Pancreas (tissue), 10 donors: ENCODE results near the gene LITAFD. TPM values are rescaled to one million over a fixed set of nuclear protein-coding genes. Genes with fewer than 3 reads are reported as not detected.

ENCODE experiments used
- ATAC-seq, 4 donors: fragments of 200-7000 bp; cut with Tn5 transposase; one replicate each; pipeline versions ENCODE4 v1.8.0 to v1.9.1; 2020; ENCODE audit warnings: mild to moderate bottlenecking in 4 of 4, moderate library complexity in 4 of 4
- DNase-seq, 6 donors: peaks; one replicate each; pipeline ENCODE4 v3.0.0-alpha.2; 2020
- FAIRE-seq: peaks from 2 replicates; lab custom pipeline; 2012; peaks lifted over from hg19 to GRCh38; lab: Jason Lieb, UNC
- H3K27ac ChIP-seq, 4 donors: fragments of 200-600 bp; sonication (generic); 1 replicate in 3 of 4; 2 replicates in 1 of 4; pipeline versions ENCODE4 v1.5.0 to v1.8.0; 2020
- H3K27me3 ChIP-seq, 4 donors: fragments of 200-600 bp; one replicate each; pipeline ENCODE4 v1.8.0; 2021
- H3K36me3 ChIP-seq, 3 donors: fragments of 200-600 bp; sonication (generic) in 1 of 3; one replicate each; pipeline versions ENCODE4 v1.5.0 to v1.8.0; 2020 to 2021
- H3K4me1 ChIP-seq, 3 donors: fragments of 200-600 bp; one replicate each; pipeline ENCODE4 v1.8.0; 2021
- H3K4me3 ChIP-seq, 4 donors: fragments of 200-600 bp; sonication (generic) in 2 of 4; one replicate each; pipeline versions ENCODE4 v1.5.0 to v1.8.0; 2020 to 2021
- H3K9me3 ChIP-seq, 4 donors: fragments of 200-600 bp; one replicate each; pipeline ENCODE4 v1.8.0; 2021
- WGBS, 2 donors: extraction: QIAGEN DNeasy Blood & Tissue Kit; methylation state at CpG; one replicate each; pipeline ENCODE4 v1.1.7; 2013; 5-methylcytosine and 5-hydroxymethylcytosine counted together
- intact Hi-C, 3 donors: fragments of 100-400 bp; cut with DNase I; formaldehyde crosslinking; loops; one replicate each; pipeline versions ENCODE4 v1.11.1 to v1.14.2; 2022
- polyA plus RNA-seq, 2 donors: library from polyadenylated mRNA; stranded (reverse); fragments of 200-250 nt; gene quantifications; one replicate each; pipeline ENCODE4 v1.2.3, GENCODE V29; 2013
- total RNA-seq, 6 donors: library from RNA; stranded (reverse); fragmentation: NEBNext Ultra II Directional in 4 of 6; extraction: Animal tissue kit (Norgen Biotek cat#: 25700) in 4 of 6; gene quantifications; one replicate each; pipeline versions ENCODE4 v1.2.1 to v1.2.4, GENCODE V29; 2021 to 2023
- TF ChIP-seq, protein P1 (sequence below), 4 donors: fragments of 200-600 bp; sonication (generic) in 3 of 4; IDR thresholded peaks; one replicate each; pipeline versions ENCODE4 v1.5.0 to v1.8.0; 2021; ENCODE audit warnings: antibody characterized with exemption in 4 of 4
- donor health status: healthy with polysubstance abuse.
- donor health status: DM: no; HTN: no; CAD: no; lungs with moderate emphysema.
- donor health status: DM: no; HTN: no; CAD: no.
- donor health status: control.
- donor health status: control.
- donor health status: Bipolar disorder and iron deficiency.
- donor health status: DM: yes; HTN: yes; CAD: no.
- donor health status: DM: no; HTN: no; CAD: no.
- donor health status: DM: no; HTN: no; CAD: no.
- donor health status: DM: yes; HTN: yes; CAD: no.

The LITAFD gene
- total and polyA plus RNA-seq, 8 donors = not detected

- TF ChIP-seq, protein P1, sequence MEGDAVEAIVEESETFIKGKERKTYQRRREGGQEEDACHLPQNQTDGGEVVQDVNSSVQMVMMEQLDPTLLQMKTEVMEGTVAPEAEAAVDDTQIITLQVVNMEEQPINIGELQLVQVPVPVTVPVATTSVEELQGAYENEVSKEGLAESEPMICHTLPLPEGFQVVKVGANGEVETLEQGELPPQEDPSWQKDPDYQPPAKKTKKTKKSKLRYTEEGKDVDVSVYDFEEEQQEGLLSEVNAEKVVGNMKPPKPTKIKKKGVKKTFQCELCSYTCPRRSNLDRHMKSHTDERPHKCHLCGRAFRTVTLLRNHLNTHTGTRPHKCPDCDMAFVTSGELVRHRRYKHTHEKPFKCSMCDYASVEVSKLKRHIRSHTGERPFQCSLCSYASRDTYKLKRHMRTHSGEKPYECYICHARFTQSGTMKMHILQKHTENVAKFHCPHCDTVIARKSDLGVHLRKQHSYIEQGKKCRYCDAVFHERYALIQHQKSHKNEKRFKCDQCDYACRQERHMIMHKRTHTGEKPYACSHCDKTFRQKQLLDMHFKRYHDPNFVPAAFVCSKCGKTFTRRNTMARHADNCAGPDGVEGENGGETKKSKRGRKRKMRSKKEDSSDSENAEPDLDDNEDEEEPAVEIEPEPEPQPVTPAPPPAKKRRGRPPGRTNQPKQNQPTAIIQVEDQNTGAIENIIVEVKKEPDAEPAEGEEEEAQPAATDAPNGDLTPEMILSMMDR (IDR thresholded peaks at IDR 0.05) = no peak
- Histone ChIP-seq H3K4me3 (no peak overlapping the region), H3K27me3 (no peaks in the 10 kb centered on the region), H3K36me3 (no peaks in the 10 kb centered on the region), H3K9me3 (no peaks in the 10 kb centered on the region), H3K27ac (peak overlapping the region in 2 of 4 donors; percentile 69 to 89), H3K4me1 (peaks cover 11 to 64% (median 31%) of the 10 kb centered on the region in 3 donors)
- intact Hi-C loops = no loop called here
- ATAC-seq (no peak), DNase-seq (peak in 1 of 6 donors; percentile 29), FAIRE-seq (no peak)
- WGBS, 2 donors = 90 to 92% methylated on average over 14 of the region's 14 CpGs
These were observed 16.8 kb upstream of the LITAFD start for GRCh38 chr16:8865145-8865882.

GRCh38 chr16:8866118-8866883, 15.8 kb upstream of the LITAFD start:
- H3K27me3 ChIP-seq = no peaks in the 10 kb centered on the region
- TF ChIP-seq, protein P1 (IDR thresholded peaks at IDR 0.05) = no peak
- peak in 2 of 6 donors; percentile 36 to 73 for DNase-seq
- intact Hi-C loops = no loop called here
- WGBS, 2 donors = 11 to 16% methylated on average over 30 of the region's 30 CpGs
- H3K27ac ChIP-seq = peak overlapping the region; percentile 22 to 90 (median 73)
- H3K4me3 ChIP-seq = peak overlapping the region; percentile 57 to 87 (median 58)
- no peaks in the 10 kb centered on the region for H3K36me3 ChIP-seq
- H3K4me1 ChIP-seq = peaks cover 11 to 67% (median 31%) of the 10 kb centered on the region in 3 donors
- H3K9me3 ChIP-seq = no peaks in the 10 kb centered on the region
- no peak for ATAC-seq
- no peak for FAIRE-seq

DNA sequence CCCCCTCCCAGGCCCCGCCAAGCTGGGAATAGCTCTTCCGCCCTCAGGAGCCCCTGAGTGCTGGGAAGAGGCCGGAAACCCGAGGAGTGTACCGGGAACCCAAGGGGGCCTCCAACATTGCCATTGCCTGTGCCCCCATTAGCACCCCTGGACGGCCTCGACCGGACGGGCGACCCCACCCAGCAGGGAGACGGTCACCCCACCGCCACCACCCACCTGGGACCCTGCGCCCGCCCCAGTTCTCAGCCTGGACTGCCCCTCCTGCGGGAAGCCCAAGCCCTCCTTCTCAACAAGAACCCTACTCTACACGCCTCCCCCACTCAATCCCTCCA, 15.3 kb upstream of the LITAFD start:
- FAIRE-seq = no peak
- ATAC-seq = no peak
- intact Hi-C loops = no loop called here
- peak overlapping the region; percentile 57 to 87 (median 58) for H3K4me3 ChIP-seq
- H3K4me1 ChIP-seq = peaks cover 11 to 63% (median 31%) of the 10 kb centered on the region in 3 donors
- WGBS, 2 donors = 17 to 45% methylated on average over 13 to 16 of the region's 16 CpGs
- H3K27me3 ChIP-seq = no peaks in the 10 kb centered on the region
- DNase-seq = peak in 1 of 6 donors; percentile 83
- no peaks in the 10 kb centered on the region for H3K36me3 ChIP-seq
- H3K9me3 ChIP-seq = no peaks in the 10 kb centered on the region
- TF ChIP-seq, protein P1 (IDR thresholded peaks at IDR 0.05) = no peak
- peak overlapping the region; percentile 22 to 90 (median 73) for H3K27ac ChIP-seq

- DNase-seq (peak in 5 of 6 donors; percentile 45 to 81 (median 74)), FAIRE-seq (no peak), ATAC-seq (no peak)
- Histone ChIP-seq H3K4me3 (peak overlapping the region; percentile 57 to 87 (median 58)), H3K27me3 (no peaks in the 10 kb centered on the region), H3K4me1 (peaks cover 11 to 57% (median 31%) of the 10 kb centered on the region in 3 donors), H3K36me3 (no peaks in the 10 kb centered on the region), H3K9me3 (no peaks in the 10 kb centered on the region), H3K27ac (peak overlapping the region; percentile 57 to 90 (median 86))
- TF ChIP-seq, protein P1 (IDR thresholded peaks at IDR 0.05) = no peak
- 1 to 3% methylated on average over 35 of the region's 35 CpGs for WGBS, 2 donors
- intact Hi-C loops = no loop called here
These were observed 14.8 kb upstream of the LITAFD start for GRCh38 chr16:8867216-8867931.
